H1 (cell line): ENCODE data around the gene EHBP1. TPM values are rescaled to one million over a fixed set of nuclear protein-coding genes. Genes with fewer than 3 reads are reported as not detected.

Source experiments
- CTCF ChIA-PET: fragments of 300-600 bp; sonication (Branson Sonifier 250); formaldehyde crosslinking; loops from one replicate; lab custom pipeline; 2021; ENCODE audit not compliant: partially characterized antibody; lab: Charles Lee
- POLR2A ChIA-PET: fragments of 300-600 bp; sonication (Branson Sonifier 250); formaldehyde crosslinking; loops from one replicate; lab custom pipeline; 2021; ENCODE audit warnings: inconsistent platforms; ENCODE audit not compliant: partially characterized antibody; lab: Charles Lee
- DNase-seq, 2 experiments: peaks; one replicate each; pipeline versions ENCODE4 v3.0.0 to v3.0.0-alpha.2; 2010 to 2022; ENCODE audit warnings: low spot score in 2 of 2, low read depth in 1 of 2, mixed read lengths in 1 of 2
- FAIRE-seq: peaks from 2 replicates; lab custom pipeline; 2011; peaks lifted over from hg19 to GRCh38; lab: Jason Lieb, UNC
- H2AFZ ChIP-seq: 2 replicates; pipeline ENCODE4 v1.8.1; 2012; ENCODE audit warnings: low read length, inconsistent platforms
- H2AK5ac ChIP-seq: 2 replicates; pipeline ENCODE4 v1.6.1; 2013; ENCODE audit warnings: low read depth, low read length
- H2BK120ac ChIP-seq: replicated peaks from 2 replicates; pipeline ENCODE3; 2013; ENCODE audit warnings: low read depth, low read length, inconsistent platforms
- H2BK12ac ChIP-seq: 2 replicates; pipeline ENCODE4 v1.6.1; 2013; ENCODE audit warnings: low read depth, low read length
- H2BK15ac ChIP-seq: 2 replicates; pipeline ENCODE4 v1.6.1; 2013; ENCODE audit warnings: low read length
- H2BK20ac ChIP-seq: 2 replicates; pipeline ENCODE4 v1.6.1; 2013; ENCODE audit warnings: low read length
- H2BK5ac ChIP-seq: 2 replicates; pipeline ENCODE4 v1.6.1; 2013; ENCODE audit warnings: low read depth, low read length
- H3K14ac ChIP-seq: 2 replicates; pipeline ENCODE4 v1.6.1; 2013; ENCODE audit warnings: inconsistent platforms; ENCODE audit not compliant: insufficient read length
- H3K18ac ChIP-seq: 2 replicates; pipeline ENCODE4 v1.6.1; 2013; ENCODE audit warnings: low read length; ENCODE audit errors: extremely low read depth
- H3K23ac ChIP-seq: 2 replicates; pipeline ENCODE4 v1.6.1; 2013; ENCODE audit warnings: inconsistent platforms; ENCODE audit not compliant: insufficient read length
- H3K23me2 ChIP-seq: 2 replicates; pipeline ENCODE4 v1.6.1; 2013; ENCODE audit warnings: low read depth, low read length
- H3K27ac ChIP-seq: 2 replicates; pipeline ENCODE4 v1.6.1; 2011; ENCODE audit warnings: low read depth, low read length, inconsistent platforms
- H3K27me3 ChIP-seq, 4 experiments: replicated peaks in 1 of 4; 1 replicate in 1 of 4; 2 replicates in 3 of 4; pipeline versions ENCODE4 v1.6.1 to v1.8.1; 2011 to 2013; ENCODE audit warnings: low read length in 3 of 4, mild to moderate bottlenecking in 3 of 4, inconsistent platforms in 2 of 4, mixed read lengths in 2 of 4, moderate library complexity in 1 of 4; ENCODE audit not compliant: control insufficient read depth in 3 of 4, insufficient read depth in 3 of 4; ENCODE audit errors: extremely low read depth in 1 of 4
- H3K36me3 ChIP-seq, 4 experiments: 2 replicates each; pipeline versions ENCODE4 v1.6.1 to v1.8.1; 2011 to 2013; ENCODE audit warnings: mild to moderate bottlenecking in 4 of 4, low read length in 3 of 4, moderate library complexity in 2 of 4, control low read depth in 1 of 4, inconsistent platforms in 1 of 4; ENCODE audit not compliant: insufficient read depth in 4 of 4, control insufficient read depth in 2 of 4
- H3K4ac ChIP-seq: replicated peaks from 2 replicates; pipeline ENCODE3; 2013; ENCODE audit warnings: low read length, low read depth, mixed read lengths, inconsistent platforms; ENCODE audit not compliant: insufficient read length
- H3K4me1 ChIP-seq, 4 experiments: replicated peaks in 1 of 4; 1 replicate in 1 of 4; 2 replicates in 3 of 4; pipeline versions ENCODE4 v1.6.1 to v1.8.1; 2011 to 2013; ENCODE audit warnings: low read length in 3 of 4, inconsistent platforms in 2 of 4, mixed read lengths in 1 of 4; ENCODE audit not compliant: insufficient read depth in 4 of 4, control insufficient read depth in 3 of 4
- H3K4me2 ChIP-seq, 2 experiments: 2 replicates each; pipeline versions ENCODE4 v1.6.1 to v1.8.1; 2011 to 2013; ENCODE audit warnings: low read depth in 2 of 2, low read length in 2 of 2, control low read depth in 1 of 2, inconsistent platforms in 1 of 2, mild to moderate bottlenecking in 1 of 2; ENCODE audit not compliant: insufficient read depth in 1 of 2
- H3K4me3 ChIP-seq, 4 experiments: fragments of 200-600, 300-600 bp in 1 of 4; sonication (generic), shearing (Covaris generic), sonication (Bioruptor Twin) in 1 of 4; 2 replicates each; pipeline versions ENCODE4 v1.5.1 to v1.8.1; 2011 to 2016; ENCODE audit warnings: low read length in 4 of 4, low read depth in 3 of 4, control low read depth in 2 of 4, inconsistent platforms in 2 of 4, mild to moderate bottlenecking in 2 of 4, mixed read lengths in 1 of 4, moderate library complexity in 1 of 4; ENCODE audit not compliant: insufficient read depth in 2 of 4; ENCODE audit errors: extremely low read depth in 1 of 4
- H3K56ac ChIP-seq: replicated peaks from 2 replicates; pipeline ENCODE3; 2013; ENCODE audit warnings: low read depth, mild to moderate bottlenecking, mixed read lengths, low read length, inconsistent platforms; ENCODE audit not compliant: insufficient read length
- H3K79me1 ChIP-seq: 2 replicates; pipeline ENCODE4 v1.6.1; 2013; ENCODE audit warnings: low read depth, low read length, control low read depth
- H3K79me2 ChIP-seq, 2 experiments: 2 replicates each; pipeline versions ENCODE4 v1.6.1 to v1.8.1; 2012 to 2013; ENCODE audit warnings: low read length in 2 of 2, mild to moderate bottlenecking in 2 of 2, inconsistent platforms in 1 of 2; ENCODE audit not compliant: insufficient read depth in 2 of 2, control insufficient read depth in 1 of 2
- H3K9ac ChIP-seq, 4 experiments: replicated peaks in 1 of 4; 1 replicate in 1 of 4; 2 replicates in 3 of 4; pipeline versions ENCODE4 v1.6.1 to v1.8.1; 2011 to 2013; ENCODE audit warnings: low read depth in 3 of 4, low read length in 3 of 4, control low read depth in 2 of 4, mild to moderate bottlenecking in 2 of 4, moderate library complexity in 2 of 4, inconsistent platforms in 1 of 4; ENCODE audit errors: extremely low read depth in 1 of 4
- H3K9me3 ChIP-seq, 2 experiments: 2 replicates each; pipeline versions ENCODE4 v1.6.1 to v1.8.1; 2012 to 2013; ENCODE audit warnings: mild to moderate bottlenecking in 2 of 2, moderate library complexity in 2 of 2, control low read depth in 1 of 2, inconsistent platforms in 1 of 2, low read depth in 1 of 2, low read length in 1 of 2, mixed read lengths in 1 of 2; ENCODE audit not compliant: insufficient read depth in 2 of 2
- H4K20me1 ChIP-seq, 2 experiments: replicated peaks in 1 of 2; 2 replicates each; pipeline versions ENCODE3 to v1.8.1; 2011 to 2013; ENCODE audit warnings: inconsistent platforms in 2 of 2, low read length in 2 of 2, mild to moderate bottlenecking in 1 of 2; ENCODE audit not compliant: insufficient read depth in 2 of 2, control insufficient read depth in 1 of 2
- H4K5ac ChIP-seq: 2 replicates; pipeline ENCODE4 v1.6.1; 2013; ENCODE audit warnings: low read length, low read depth, mixed read lengths, inconsistent platforms; ENCODE audit not compliant: insufficient read length
- H4K8ac ChIP-seq: 2 replicates; pipeline ENCODE4 v1.8.0; 2013; ENCODE audit warnings: mild to moderate bottlenecking, moderate library complexity, low read length, inconsistent platforms; ENCODE audit not compliant: insufficient read depth; ENCODE audit errors: extremely low read depth
- H4K91ac ChIP-seq: replicated peaks from 2 replicates; pipeline ENCODE3; 2013; ENCODE audit warnings: low read length, mixed read lengths, inconsistent platforms; ENCODE audit not compliant: insufficient read length
- RNF2 ChIP-seq: fragments of 200-900, 300-1000 bp; sonication (generic); IDR thresholded peaks from 2 replicates; pipeline ENCODE4 v1.7.1; 2016; ENCODE audit warnings: borderline replicate concordance, low read depth, mild to moderate bottlenecking, antibody characterized with exemption, low read length; ENCODE audit not compliant: poor library complexity, severe bottlenecking; ENCODE audit errors: missing control alignments
- SIRT6 ChIP-seq: IDR thresholded peaks from one replicate; pipeline ENCODE4 v1.7.1; 2012; ENCODE audit warnings: low read length, inconsistent platforms
- TBP ChIP-seq: IDR thresholded peaks from 2 replicates; pipeline ENCODE4 v1.6.1; 2011; ENCODE audit warnings: low read depth, low read length, improper control_type of control experiment
- WGBS, 2 experiments: shearing (Covaris generic) in 1 of 2; methylation state at CpG; one replicate each; pipeline versions ENCODE4 v1.1.6 to v1.1.7; 2013 to 2015; ENCODE audit warnings: low lambda C conversion rate in 2 of 2, mixed read lengths in 2 of 2, inconsistent platforms in 1 of 2, low coverage in 1 of 2, missing lambda C conversion rate in 1 of 2; ENCODE audit not compliant: insufficient replicate concordance in 2 of 2, insufficient coverage in 1 of 2, insufficient read length in 1 of 2; ENCODE audit errors: extremely low coverage in 1 of 2, missing lambda C conversion rate in 1 of 2; 5-methylcytosine and 5-hydroxymethylcytosine counted together
- polyA plus RNA-seq, 7 experiments: library from polyadenylated mRNA; depleted of rRNA in 3 of 7; stranded (reverse) in 5 of 7; unstranded in 2 of 7; fragments of >200 nt in 5 of 7; fragments of 200-250 nt in 2 of 7; gene quantifications; 1 replicate in 5 of 7; 2 replicates in 1 of 7; 4 replicates in 1 of 7; pipeline versions ENCODE4 v1.2.1 to v1.2.3, GENCODE V29; 2011 to 2013; ENCODE audit warnings: missing spikeins in 2 of 7, mixed read lengths in 2 of 7
- total RNA-seq: library from RNA; stranded (reverse); fragmentation: NEBNext Ultra II Directional; extraction: Animal tissue kit (Norgen Biotek cat#: 25700); gene quantifications from 2 replicates; pipeline ENCODE4 v1.2.1, GENCODE V29; 2021

The EHBP1 gene
- total and polyA plus RNA-seq, 2 of the 8 experiments (the other 6 are each of a cell fraction or from before 2014, with no cell fraction given), result 12.0 to 64.1 TPM

GRCh38 chr2:62966991-62967390 lies 261.5 kb downstream of the EHBP1 start:
- WGBS, 2 experiments, result 92% methylated on average over 6 of the region's 6 CpGs; no CpG with 5 or more reads in 1 of the 2 experiments
- H3K27ac ChIP-seq, result no peak overlapping the region
- H3K56ac ChIP-seq, result no peak overlapping the region
- ChIA-PET CTCF (interaction anchor here (1.0 to 1.2 kb wide), 2 partner anchors 9 to 15 kb away, joined by 3 read pairs; no protein-coding TSS in a partner anchor), POLR2A (no interaction called here)
- H2BK15ac ChIP-seq, result no peak overlapping the region
- no peak overlapping the region for H4K5ac ChIP-seq
- no peak for FAIRE-seq
- H3K9ac ChIP-seq, result no peak overlapping the region
- H3K4ac ChIP-seq, result no peak overlapping the region
- no peaks in the 10 kb centered on the region for H4K20me1 ChIP-seq
- no peak for DNase-seq
- H3K4me2 ChIP-seq, result no peak overlapping the region
- no peak overlapping the region for H2BK20ac ChIP-seq
- H3K9me3 ChIP-seq, result no peaks in the 10 kb centered on the region
- H2BK120ac ChIP-seq, result no peak overlapping the region
- H2AK5ac ChIP-seq, result no peak overlapping the region
- H2BK5ac ChIP-seq, result no peak overlapping the region
- H3K79me1 ChIP-seq, result no peaks in the 10 kb centered on the region
- no peaks in the 10 kb centered on the region for H3K23me2 ChIP-seq
- no peak for TF ChIP-seq RNF2
- no peak for TF ChIP-seq TBP
- no peak for TF ChIP-seq SIRT6
- H3K18ac ChIP-seq, result no peak overlapping the region
- no peak overlapping the region for H2BK12ac ChIP-seq
- no peaks in the 10 kb centered on the region for H3K79me2 ChIP-seq
- no peaks in the 10 kb centered on the region for H3K4me1 ChIP-seq
- no peak overlapping the region; the same call in 1 of the 2 replicates for H4K8ac ChIP-seq
- no peak overlapping the region for H3K23ac ChIP-seq
- no peak overlapping the region for H3K14ac ChIP-seq
- no peak overlapping the region for H2AFZ ChIP-seq
- H3K36me3 ChIP-seq, result no peaks in the 10 kb centered on the region
- no peak overlapping the region for H4K91ac ChIP-seq
- no peaks in the 10 kb centered on the region for H3K27me3 ChIP-seq
- no peak overlapping the region for H3K4me3 ChIP-seq
